Measurements from ENCODE around the gene DDX5. TPM values are rescaled to one million over a fixed set of nuclear protein-coding genes. Genes with fewer than 3 reads are reported as not detected.

DDX5 gene
- total RNA-seq, 1 experiment from 2014 or later, result 402 TPM

DNA sequence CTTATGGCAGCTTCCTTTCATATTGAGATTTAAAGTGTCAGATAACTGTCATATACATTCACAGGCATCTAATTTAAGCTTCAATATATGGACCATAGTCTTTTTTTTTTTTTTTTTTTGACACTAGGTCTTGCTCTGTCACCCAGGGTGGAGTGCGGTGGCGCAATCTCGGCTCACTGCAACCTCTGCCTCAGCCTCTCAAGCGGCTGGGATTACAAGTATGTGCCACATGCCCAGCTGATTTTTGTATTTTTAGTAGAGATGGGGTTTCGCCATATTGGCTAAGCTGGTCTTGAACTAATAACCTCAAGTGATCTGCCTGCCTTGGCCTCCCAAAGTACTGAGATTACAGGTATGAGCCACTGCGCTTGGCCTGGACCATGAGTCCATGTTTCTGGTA is 14.3 kb upstream of the DDX5 start:
- Histone ChIP-seq H3K27ac (no peak overlapping the region), H3K9me2 (ENCODE audit: insufficient read depth) (no peaks in the 10 kb centered on the region), H3K79me2 (ENCODE audit: low read depth) (no peaks in the 10 kb centered on the region), H3K9me3 (ENCODE audit: insufficient read depth, low read depth) (no peaks in the 10 kb centered on the region), H3F3A (ENCODE audit: insufficient read depth, low read depth) (no peaks in the 10 kb centered on the region), H3K4me1 (replicated peaks; ENCODE audit: insufficient read depth) (no peaks in the 10 kb centered on the region), H3K4me2 (no peak overlapping the region), H4K20me1 (ENCODE audit: insufficient read depth) (0 out of 2 replicates have a peak, but pooled peaks cover 3% of the 10 kb centered on the region), H2AFZ (no peak overlapping the region), H3K4me3 (no peak overlapping the region), H3K27me3 (ENCODE audit: insufficient read depth, low read depth) (no peaks in the 10 kb centered on the region), H3K36me3 (ENCODE audit: low read depth) (peaks cover 44% of the 10 kb centered on the region)
- POLR2A ChIA-PET (ENCODE audit: unreplicated experiment), result interaction anchor here (0.6 to 0.7 kb wide), 2 partner anchors 207 to 423 kb away, joined by 5 read pairs; no protein-coding TSS in a partner anchor
- intact Hi-C loops (cut with micrococcal nuclease; ENCODE audit: unreplicated experiment), result no loop called here
- BruUV-seq (replicated peaks), result no TSS peak
- no peak for DNase-seq
- CTCF ChIA-PET, result interaction anchor here (0.6 kb wide), 1 partner anchor 541 kb away, joined by 5 read pairs; no protein-coding TSS in a partner anchor
- TF ChIP-seq, protein P1, sequence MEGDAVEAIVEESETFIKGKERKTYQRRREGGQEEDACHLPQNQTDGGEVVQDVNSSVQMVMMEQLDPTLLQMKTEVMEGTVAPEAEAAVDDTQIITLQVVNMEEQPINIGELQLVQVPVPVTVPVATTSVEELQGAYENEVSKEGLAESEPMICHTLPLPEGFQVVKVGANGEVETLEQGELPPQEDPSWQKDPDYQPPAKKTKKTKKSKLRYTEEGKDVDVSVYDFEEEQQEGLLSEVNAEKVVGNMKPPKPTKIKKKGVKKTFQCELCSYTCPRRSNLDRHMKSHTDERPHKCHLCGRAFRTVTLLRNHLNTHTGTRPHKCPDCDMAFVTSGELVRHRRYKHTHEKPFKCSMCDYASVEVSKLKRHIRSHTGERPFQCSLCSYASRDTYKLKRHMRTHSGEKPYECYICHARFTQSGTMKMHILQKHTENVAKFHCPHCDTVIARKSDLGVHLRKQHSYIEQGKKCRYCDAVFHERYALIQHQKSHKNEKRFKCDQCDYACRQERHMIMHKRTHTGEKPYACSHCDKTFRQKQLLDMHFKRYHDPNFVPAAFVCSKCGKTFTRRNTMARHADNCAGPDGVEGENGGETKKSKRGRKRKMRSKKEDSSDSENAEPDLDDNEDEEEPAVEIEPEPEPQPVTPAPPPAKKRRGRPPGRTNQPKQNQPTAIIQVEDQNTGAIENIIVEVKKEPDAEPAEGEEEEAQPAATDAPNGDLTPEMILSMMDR (conservative IDR thresholded peaks at IDR 0.05), result no peak
- no peak for TF ChIP-seq EZH2 (IDR thresholded peaks at IDR 0.05; ENCODE audit: low read depth)

DNA sequence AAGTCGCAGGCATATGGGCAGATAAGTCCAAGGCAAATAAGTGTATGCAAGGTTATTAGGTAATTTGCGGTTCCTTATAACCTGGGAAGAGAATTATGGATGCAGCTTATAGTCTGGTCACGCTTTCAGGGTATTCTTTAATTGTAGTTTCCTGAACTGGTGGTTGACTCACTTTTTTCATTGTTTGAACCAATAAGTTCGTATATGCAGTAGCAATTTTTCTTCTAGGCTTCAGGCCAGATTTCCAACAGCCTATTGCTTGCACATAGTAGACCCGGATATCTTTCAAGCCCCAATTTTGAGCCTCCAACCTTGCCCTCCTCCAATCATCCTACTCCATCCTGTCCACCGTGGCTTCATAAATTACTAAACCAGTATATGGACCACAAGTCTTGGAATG is 13.5 kb upstream of the DDX5 start:
- BruUV-seq (replicated peaks), result no TSS peak
- POLR2A ChIA-PET (ENCODE audit: unreplicated experiment), result no interaction called here

DNA sequence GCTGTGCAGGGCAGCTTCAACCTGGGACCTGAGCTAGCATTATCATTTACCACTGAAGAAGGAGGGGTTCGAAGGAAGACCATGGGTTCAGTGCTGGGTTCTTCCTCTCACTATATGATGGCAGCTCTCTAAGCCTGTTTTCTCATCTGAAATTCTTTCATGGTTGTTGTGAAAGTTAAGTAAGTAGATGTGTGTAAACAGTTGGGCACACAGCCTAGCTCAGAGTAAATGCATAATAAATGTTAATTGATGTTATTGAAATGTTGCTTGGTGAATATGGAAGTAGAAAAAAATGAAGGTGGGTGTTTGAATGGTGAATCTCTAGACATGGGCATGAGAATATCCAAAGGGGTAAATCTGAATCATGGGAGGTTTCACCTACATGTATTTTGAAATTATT is 9.7 kb upstream of the DDX5 start:
- no peak for DNase-seq
- H2AFZ ChIP-seq, result no peak overlapping the region
- H3K4me3 ChIP-seq, result no peak overlapping the region
- H3K27me3 ChIP-seq (ENCODE audit: insufficient read depth, low read depth), result no peaks in the 10 kb centered on the region
- POLR2A ChIA-PET (ENCODE audit: unreplicated experiment), result interaction anchor here (0.6 kb wide), 1 partner anchor 77 kb away, joined by 8 read pairs; no protein-coding TSS in a partner anchor
- peaks cover 9% of the 10 kb centered on the region; the same call in 1 of the 2 replicates for H4K20me1 ChIP-seq (ENCODE audit: insufficient read depth)
- no peaks in the 10 kb centered on the region for H3K4me1 ChIP-seq (replicated peaks; ENCODE audit: insufficient read depth)
- peaks cover 68% of the 10 kb centered on the region for H3K36me3 ChIP-seq (ENCODE audit: low read depth)
- TF ChIP-seq EZH2 (IDR thresholded peaks at IDR 0.05; ENCODE audit: low read depth), result no peak
- TF ChIP-seq, protein P1 (conservative IDR thresholded peaks at IDR 0.05), result no peak
- H3K9me2 ChIP-seq (ENCODE audit: insufficient read depth), result no peaks in the 10 kb centered on the region
- CTCF ChIA-PET, result no interaction called here
- 0 out of 2 replicates have a peak, but pooled peaks cover 4% of the 10 kb centered on the region for H3K79me2 ChIP-seq (ENCODE audit: low read depth)
- intact Hi-C loops (cut with micrococcal nuclease; ENCODE audit: unreplicated experiment), result no loop called here
- 0 out of 2 replicates have a peak, but pooled peaks cover under 1% of the 10 kb centered on the region for H3F3A ChIP-seq (ENCODE audit: insufficient read depth, low read depth)
- no peak overlapping the region for H3K4me2 ChIP-seq
- BruUV-seq (replicated peaks), result no TSS peak
- no peaks in the 10 kb centered on the region for H3K9me3 ChIP-seq (ENCODE audit: insufficient read depth, low read depth)
- H3K27ac ChIP-seq, result no peak overlapping the region

More for the DNA sequence above, 13.5 kb upstream of the DDX5 start:
- no peak for TF ChIP-seq EZH2 (IDR thresholded peaks at IDR 0.05; ENCODE audit: low read depth)
- TF ChIP-seq, protein P1 (conservative IDR thresholded peaks at IDR 0.05), result no peak
- no peaks in the 10 kb centered on the region for H3F3A ChIP-seq (ENCODE audit: insufficient read depth, low read depth)
- H3K27me3 ChIP-seq (ENCODE audit: insufficient read depth, low read depth), result no peaks in the 10 kb centered on the region
- no peak overlapping the region for H3K4me3 ChIP-seq
- DNase-seq, result no peak
- no peaks in the 10 kb centered on the region for H3K9me2 ChIP-seq (ENCODE audit: insufficient read depth)
- H3K27ac ChIP-seq, result no peak overlapping the region
- no peaks in the 10 kb centered on the region for H3K79me2 ChIP-seq (ENCODE audit: low read depth)
- no peaks in the 10 kb centered on the region for H3K4me1 ChIP-seq (replicated peaks; ENCODE audit: insufficient read depth)
- no peaks in the 10 kb centered on the region for H3K9me3 ChIP-seq (ENCODE audit: insufficient read depth, low read depth)
- H3K36me3 ChIP-seq (ENCODE audit: low read depth), result peaks cover 49% of the 10 kb centered on the region
- intact Hi-C loops (cut with micrococcal nuclease; ENCODE audit: unreplicated experiment), result no loop called here
- no peak overlapping the region for H2AFZ ChIP-seq
- CTCF ChIA-PET, result interaction anchor here (0.6 kb wide), 1 partner anchor 542 kb away, joined by 5 read pairs; no protein-coding TSS in a partner anchor
- peaks cover 7% of the 10 kb centered on the region; the same call in 1 of the 2 replicates for H4K20me1 ChIP-seq (ENCODE audit: insufficient read depth)
- no peak overlapping the region for H3K4me2 ChIP-seq

Data from PC-9 (cell line).